ENCODE data around the gene CCDC81.

DNA sequence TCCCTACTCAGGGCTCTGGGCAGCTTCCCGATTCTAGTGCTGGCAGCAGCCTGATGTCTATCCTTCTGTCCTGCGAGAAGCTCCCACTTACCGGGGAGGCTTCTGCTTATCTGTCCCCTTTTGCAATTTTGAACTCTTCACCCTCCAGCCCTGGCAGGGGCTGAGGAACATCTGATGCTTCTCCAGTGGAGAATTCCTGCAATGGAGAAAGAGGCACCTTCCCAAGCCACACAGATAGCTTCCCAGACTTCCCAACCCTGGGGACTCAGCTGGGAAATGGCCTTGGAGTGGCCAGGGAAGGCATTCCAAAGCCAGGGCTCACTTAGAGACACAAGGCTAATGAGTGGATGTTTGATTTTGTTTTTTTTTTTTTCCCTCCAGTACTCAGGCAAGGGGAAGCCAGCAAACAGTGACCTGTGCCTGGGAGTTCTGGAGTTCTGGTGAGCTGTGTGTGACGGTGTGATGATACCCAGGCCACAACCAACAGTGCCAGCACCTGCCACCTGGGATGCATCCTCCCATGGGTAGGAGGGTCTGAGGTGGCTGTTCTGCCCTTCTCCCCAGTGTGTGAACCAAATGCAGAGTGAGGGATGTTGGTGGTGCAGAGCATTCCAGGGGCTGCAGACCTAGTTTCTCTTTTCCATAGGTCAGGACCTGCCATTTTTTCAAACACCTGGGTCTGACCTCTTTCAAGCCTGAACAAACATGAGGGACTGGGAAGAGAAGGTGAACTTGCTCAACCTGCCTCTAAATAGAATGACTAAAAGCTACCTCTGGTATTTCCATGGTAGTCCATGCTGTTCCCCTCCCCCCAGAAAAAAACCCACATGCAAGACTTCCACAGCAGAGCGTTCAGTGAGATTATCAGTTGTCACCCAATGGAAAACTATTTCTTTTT, 95.1 kb downstream of the CCDC81 start:
- TF ChIP-seq POLR2AphosphoS5 (IDR thresholded peaks at IDR 0.05; ENCODE audit: low read depth, low read length) (no peak), SIN3A (IDR thresholded peaks at IDR 0.05; ENCODE audit: borderline replicate concordance, insufficient read depth, low read length) (no peak)
- TF ChIP-seq, protein P1, sequence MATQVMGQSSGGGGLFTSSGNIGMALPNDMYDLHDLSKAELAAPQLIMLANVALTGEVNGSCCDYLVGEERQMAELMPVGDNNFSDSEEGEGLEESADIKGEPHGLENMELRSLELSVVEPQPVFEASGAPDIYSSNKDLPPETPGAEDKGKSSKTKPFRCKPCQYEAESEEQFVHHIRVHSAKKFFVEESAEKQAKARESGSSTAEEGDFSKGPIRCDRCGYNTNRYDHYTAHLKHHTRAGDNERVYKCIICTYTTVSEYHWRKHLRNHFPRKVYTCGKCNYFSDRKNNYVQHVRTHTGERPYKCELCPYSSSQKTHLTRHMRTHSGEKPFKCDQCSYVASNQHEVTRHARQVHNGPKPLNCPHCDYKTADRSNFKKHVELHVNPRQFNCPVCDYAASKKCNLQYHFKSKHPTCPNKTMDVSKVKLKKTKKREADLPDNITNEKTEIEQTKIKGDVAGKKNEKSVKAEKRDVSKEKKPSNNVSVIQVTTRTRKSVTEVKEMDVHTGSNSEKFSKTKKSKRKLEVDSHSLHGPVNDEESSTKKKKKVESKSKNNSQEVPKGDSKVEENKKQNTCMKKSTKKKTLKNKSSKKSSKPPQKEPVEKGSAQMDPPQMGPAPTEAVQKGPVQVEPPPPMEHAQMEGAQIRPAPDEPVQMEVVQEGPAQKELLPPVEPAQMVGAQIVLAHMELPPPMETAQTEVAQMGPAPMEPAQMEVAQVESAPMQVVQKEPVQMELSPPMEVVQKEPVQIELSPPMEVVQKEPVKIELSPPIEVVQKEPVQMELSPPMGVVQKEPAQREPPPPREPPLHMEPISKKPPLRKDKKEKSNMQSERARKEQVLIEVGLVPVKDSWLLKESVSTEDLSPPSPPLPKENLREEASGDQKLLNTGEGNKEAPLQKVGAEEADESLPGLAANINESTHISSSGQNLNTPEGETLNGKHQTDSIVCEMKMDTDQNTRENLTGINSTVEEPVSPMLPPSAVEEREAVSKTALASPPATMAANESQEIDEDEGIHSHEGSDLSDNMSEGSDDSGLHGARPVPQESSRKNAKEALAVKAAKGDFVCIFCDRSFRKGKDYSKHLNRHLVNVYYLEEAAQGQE (IDR thresholded peaks at IDR 0.05; ENCODE audit: insufficient read depth in 1 of 2, low read depth in 2 of 2, low read length in 2 of 2) = no peak
